ENCODE measurements around the gene WSCD1.

Gene WSCD1

GRCh38 chr17:6160911-6161855, 91.0 kb downstream of the WSCD1 start:
- no peak for DNase-seq (ENCODE audit: low read depth)

GRCh38 chr17:6162216-6162615, 92.0 kb downstream of the WSCD1 start:
- DNase-seq (ENCODE audit: low read depth), result no peak

DNA sequence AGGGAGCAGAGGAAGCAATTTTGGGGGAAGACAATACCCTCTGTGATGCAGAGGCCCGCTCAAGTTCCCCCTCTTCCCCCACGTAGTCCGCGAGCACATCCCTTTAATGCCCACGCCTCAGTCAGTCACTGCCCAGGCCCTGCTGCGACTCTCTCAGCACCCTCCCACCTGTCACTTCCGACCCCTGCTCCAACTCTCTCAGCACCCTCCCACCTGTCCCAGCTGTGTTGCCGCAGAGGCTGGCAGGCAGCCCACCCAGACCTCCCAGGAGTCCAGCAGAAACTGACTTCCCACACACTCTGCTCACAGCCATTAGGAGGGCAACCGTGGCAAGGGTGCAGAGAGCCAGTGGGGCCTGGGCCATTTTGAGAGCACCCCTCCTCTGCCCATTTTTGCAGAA, 92.7 kb downstream of the WSCD1 start:
- DNase-seq (ENCODE audit: low read depth), result no peak

DNA sequence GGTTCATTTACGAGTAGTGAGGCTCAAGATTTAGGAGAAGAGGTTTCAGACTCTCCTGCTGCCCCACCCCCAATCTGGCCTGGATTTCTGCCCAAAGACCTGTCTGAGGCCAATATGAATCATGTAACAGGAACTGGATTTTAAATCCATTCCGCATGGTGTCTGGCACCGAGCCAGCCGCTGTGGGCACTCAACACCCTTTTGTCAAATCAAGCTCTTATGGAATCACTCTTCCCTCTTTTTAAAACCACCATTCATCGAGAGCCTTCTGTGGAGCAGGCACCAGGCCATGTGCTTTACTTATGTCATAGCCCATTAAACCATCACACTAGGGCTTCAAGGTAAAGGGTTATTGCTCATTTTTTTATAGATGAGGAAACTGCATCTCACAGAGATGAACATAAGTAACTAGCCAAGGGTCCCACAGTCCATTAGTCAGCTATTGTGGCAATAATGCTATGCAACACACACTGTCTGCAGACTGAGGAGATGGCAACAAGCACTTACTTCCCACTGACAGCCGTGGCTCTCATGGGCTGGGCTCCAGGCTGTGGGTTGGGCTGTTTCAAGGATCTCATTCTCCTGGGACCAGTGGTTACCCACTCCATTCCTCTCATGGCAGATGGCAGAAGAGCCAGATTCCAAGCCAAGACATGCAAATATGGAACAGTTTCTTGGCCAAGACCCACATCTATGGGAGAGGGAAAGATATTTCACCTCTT, 93.6 kb downstream of the WSCD1 start:
- DNase-seq (ENCODE audit: low read depth), result no peak

- no peak for DNase-seq (ENCODE audit: low read depth)
Observed at GRCh38 chr17:6164996-6165395, 94.8 kb downstream of the WSCD1 start.

- DNase-seq (ENCODE audit: low read depth), result no peak
Observed at GRCh38 chr17:6165806-6166205, 95.6 kb downstream of the WSCD1 start.

DNA sequence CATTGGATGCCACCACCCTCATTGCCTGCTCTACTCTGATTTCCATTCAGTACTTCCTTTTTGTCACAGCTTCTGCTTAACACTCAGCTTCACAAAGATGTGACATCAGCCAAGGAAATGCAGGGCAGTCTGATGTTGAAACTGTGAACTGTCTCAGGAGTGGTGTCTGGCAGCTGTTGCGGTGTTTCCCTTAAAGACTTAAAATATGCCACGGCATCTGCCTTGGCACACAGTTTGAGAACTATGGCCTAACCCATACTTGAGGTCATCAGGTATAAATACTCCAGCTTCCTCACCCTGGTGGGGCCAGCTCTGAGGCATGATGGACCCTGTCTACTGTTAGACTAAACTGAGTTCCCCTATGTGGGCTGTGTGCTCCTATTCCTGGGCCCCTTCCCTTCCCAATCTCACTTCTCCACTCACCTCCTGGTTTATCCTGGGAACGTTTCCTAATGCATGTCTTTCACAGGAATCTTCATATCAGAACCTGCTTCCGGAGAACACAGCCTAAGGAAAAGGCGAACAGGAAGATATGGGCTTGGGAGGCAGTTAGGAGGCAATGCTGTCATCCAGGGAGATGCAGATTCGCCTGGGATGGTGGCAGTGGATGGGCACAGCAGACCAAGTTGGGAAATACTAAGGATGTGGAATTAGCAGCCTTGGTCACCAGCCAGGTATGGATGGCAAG, 96.5 kb downstream of the WSCD1 start:
- DNase-seq (ENCODE audit: low read depth), result no peak

DNA sequence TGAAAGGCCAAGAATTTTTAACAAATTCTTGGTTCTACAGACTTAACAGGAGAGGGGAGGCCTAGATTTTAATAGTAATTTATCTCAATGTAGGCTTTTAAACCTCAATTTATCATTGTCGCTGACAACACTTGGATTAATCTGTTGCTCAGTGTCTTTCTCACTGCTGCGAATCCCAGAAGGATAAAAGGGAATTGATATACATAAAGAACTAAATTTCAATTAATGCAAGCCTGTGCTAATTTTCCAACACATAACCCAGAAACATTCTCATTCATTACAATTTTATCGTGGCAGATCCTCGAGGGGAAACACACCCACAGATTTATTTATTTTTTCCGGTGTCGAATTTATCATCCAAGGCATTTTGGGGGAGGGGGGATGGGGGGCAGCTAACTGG, 98.1 kb downstream of the WSCD1 start:
- DNase-seq (ENCODE audit: low read depth), result no peak

- no peak for DNase-seq (ENCODE audit: low read depth)
Observed at GRCh38 chr17:6170349-6170748, 100.2 kb downstream of the WSCD1 start.

- DNase-seq (ENCODE audit: low read depth), result no peak
Observed at GRCh38 chr17:6172642-6173330, 102.6 kb downstream of the WSCD1 start.

GRCh38 chr17:6173653-6174052, 103.5 kb downstream of the WSCD1 start:
- DNase-seq (ENCODE audit: low read depth), result no peak

Measured in HS-5 (cell line).